ENCODE measurements around the gene PIANP.
"Not testable (repeated sequence)": the region's sequence is repeated elsewhere in the genome, so short reads cannot be mapped to it uniquely, and the experiment has no call there.

The PIANP gene

DNA sequence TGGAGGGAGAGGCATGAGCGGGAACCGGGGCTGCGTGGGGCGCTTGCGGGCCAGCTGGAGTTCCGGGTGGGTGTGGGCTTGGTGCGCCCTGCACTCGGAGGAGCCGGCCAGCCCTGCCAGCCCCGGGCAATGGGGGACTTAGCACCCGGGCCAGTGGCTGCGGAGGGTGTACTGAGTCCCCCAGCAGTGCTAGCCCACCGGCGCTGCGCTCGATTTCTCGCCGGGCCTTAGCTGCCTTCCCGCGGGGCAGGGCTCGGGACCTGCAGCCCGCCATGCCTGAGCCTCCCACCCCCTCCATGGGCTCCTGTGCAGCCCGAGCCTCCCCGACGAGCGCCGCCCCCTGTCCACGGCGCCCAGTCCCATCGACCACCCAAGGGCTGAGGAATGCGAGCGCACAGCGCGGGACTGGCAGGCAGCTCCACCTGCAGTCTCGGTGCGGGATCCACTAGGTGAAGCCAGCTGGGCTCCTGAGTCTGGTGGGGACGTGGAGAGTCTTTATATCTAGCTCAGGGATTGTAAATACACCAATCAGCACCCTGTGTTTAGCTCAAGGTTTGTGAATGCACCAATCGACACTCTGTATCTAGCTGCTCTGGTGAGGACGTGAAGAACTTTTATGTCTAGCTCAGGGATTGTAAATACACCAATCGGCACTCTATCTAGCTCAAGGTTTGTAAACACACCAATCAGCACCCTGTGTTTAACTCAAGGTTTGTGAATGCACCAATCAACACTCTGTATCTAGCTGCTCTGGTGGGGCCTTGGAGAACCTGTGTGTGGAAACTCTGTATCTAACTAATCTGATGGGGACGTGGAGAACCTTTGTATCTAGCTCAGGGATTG lies 15.6 kb upstream of the PIANP start:
- DNase-seq; in situ Hi-C loops (cut with MboI; ENCODE audit: low pct_unique_long_range_greater_than_20kb, low sequenced_read_pairs): not testable (repeated sequence)

DNA sequence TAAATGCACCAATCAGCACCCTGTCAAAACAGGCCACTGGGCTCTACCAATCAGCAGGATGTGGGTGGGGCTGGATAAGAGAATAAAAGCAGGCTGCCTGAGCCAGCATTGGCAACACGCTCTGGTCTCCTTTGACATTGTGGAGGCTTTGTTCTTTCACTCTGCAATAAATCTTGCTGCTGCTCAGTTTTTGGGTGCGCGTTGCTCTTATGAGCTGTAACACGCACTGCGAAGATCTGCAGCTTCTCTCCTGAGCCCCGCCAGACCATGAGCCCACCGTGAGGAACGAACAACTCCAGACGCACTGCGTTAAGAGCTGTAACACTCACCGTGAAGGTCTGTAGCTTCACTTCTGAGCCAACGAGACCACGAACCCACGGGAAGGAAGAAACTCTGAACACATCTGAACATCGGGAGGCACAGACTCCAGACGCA lies 8.4 kb upstream of the PIANP start:
- no peak for DNase-seq
- in situ Hi-C loops (cut with MboI; ENCODE audit: low pct_unique_long_range_greater_than_20kb, low sequenced_read_pairs): no loop called here

DNA sequence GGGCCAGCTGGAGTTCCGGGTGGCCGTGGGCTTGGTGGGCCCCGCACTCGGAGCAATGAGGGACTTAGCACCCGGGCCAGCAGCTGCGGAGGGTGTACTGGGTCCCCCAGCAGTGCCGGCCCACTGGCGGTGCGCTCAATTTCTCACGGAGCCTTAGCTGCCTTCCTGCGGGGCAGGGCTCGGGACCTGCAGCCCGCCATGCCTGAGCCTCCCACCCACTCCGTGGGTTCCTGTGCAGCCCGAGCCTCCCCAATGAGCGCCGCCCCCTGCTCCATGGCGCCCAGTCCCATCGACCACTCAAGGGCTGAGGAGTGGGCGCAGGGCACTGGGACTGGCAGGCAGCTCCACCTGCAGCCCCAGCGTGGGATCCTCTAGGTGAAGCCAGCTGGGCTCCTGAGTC lies 7.7 kb upstream of the PIANP start:
- in situ Hi-C loops (cut with MboI; ENCODE audit: low pct_unique_long_range_greater_than_20kb, low sequenced_read_pairs); DNase-seq: not testable (repeated sequence)

DNA sequence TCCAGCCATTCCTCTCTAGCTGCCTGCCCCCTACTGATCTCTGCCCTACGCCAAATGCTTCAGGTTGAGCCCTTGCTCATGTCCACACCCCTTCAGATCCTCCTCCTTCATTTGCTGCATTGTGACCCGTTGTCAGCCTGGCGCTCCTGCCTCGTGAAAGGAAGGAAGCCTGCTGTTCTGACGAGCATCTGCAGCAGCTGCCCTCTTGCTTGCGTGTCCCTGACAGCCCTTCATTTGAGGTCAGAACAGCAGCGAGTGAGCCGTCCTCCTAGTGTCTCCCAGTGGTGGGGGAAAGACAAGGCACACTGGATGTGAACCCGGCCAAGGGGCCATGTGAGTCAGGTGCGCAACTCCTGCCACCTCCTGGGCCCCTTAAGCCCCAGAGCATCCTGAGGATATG lies 3.0 kb upstream of the PIANP start:
- peak; percentile 53 for DNase-seq
- in situ Hi-C loops (cut with MboI; ENCODE audit: low pct_unique_long_range_greater_than_20kb, low sequenced_read_pairs): no loop called here

DNA sequence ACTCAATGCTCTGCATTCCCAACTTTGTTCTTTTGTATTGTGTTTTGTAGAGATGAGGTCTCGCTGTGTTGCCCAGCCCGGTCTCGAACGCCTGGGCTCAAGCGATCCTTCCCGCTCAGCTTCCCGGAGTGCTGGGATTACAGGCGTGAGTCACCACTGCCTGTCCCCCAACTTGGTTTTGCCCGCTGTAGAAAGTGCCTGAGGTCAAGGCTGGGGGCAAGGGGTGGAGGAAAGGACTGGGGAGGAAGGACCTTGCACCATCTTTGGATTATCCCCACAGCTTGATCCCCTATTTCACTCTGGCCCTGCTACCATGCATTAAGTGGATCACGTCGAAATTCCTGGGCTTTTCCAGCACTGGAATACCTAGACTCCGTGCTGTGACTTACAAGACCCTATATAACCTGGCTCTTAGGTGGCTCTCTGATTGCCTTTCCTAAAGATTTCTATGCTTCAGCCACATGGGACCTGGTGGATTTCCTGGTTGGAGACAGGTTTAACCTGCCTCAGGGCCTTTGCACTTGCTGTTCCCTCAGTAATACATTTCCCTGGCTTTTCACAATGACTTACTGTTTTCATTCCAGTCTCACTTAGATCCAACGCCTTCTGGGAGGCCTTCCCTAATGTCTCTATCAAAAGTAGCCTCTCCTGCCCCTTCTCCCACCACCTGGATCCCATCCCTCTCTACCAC lies 608 bp upstream of the PIANP start:
- in situ Hi-C loops (cut with MboI; ENCODE audit: low pct_unique_long_range_greater_than_20kb, low sequenced_read_pairs): no loop called here
- no peak for DNase-seq

DNA sequence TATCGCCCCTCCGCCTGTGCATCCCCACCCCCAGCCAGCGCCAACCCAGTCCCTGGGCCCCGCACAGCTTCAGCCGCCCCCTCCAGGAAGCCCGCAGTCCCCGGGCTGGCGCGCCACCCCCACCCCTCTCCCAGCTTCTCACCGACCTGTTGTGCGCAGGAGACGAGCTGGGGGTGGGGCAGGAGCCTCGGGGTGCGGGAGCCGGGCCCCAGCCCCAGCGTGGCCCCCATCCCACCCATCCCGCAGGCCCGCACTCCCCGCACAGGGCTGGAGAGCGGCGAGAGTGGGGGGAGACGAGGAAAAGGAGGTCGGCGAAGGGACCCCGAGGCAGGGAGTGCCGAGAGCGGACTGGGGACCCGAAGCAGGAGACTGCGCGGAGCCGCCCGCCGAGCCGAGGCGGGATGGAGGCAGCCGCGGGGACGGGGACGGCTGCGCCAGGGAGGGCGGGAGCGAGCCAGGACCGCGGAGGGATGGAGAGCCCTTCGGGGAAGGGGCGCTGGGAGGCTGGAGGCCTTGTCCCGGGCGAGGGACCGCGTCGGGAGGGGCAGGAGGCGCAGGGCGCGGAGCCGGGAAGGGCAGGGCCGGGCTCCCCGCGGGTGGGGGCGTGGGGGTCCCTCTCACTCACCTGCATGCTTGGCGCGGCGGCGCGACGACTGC lies 498 bp downstream of the PIANP start:
- DNase-seq: no peak
- in situ Hi-C loops (cut with MboI; ENCODE audit: low pct_unique_long_range_greater_than_20kb, low sequenced_read_pairs): no loop called here

DNA sequence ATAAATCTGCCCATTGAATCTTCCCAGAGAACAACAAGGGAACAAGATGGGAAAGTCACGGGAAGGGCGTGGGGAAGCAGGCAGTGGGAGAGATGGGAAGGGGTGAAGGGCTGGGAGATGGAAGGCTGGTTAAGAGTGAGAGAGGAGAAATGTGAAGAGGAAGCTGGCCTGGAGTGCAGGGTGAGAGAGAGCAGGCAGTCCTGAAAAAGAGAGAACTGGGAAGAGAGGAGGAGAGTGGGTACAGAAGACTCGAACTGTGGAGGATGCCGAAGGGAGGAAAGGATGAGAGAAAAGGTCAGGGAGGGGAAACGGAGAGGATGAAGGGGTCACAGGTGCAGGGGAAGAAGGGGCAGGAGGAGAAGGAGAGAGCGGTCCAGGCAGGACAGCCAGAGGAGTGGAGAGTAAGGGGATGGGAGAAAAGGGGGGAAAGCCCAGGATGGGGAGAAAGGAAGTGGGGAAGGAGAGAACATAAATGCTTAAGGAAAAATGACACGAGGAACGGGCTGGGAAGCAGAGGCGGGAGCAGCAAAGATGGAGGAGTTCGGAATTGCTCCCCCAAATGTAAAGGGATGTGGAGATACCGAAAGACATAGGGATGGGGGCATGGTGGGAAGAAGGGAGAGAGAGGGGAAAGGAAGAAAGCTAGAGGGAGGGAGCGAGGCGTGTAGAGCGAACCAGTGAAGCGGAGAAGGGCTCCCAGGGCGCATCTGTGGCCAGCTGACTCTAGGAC lies 1.2 kb downstream of the PIANP start:
- in situ Hi-C loops (cut with MboI; ENCODE audit: low pct_unique_long_range_greater_than_20kb, low sequenced_read_pairs): no loop called here

DNA sequence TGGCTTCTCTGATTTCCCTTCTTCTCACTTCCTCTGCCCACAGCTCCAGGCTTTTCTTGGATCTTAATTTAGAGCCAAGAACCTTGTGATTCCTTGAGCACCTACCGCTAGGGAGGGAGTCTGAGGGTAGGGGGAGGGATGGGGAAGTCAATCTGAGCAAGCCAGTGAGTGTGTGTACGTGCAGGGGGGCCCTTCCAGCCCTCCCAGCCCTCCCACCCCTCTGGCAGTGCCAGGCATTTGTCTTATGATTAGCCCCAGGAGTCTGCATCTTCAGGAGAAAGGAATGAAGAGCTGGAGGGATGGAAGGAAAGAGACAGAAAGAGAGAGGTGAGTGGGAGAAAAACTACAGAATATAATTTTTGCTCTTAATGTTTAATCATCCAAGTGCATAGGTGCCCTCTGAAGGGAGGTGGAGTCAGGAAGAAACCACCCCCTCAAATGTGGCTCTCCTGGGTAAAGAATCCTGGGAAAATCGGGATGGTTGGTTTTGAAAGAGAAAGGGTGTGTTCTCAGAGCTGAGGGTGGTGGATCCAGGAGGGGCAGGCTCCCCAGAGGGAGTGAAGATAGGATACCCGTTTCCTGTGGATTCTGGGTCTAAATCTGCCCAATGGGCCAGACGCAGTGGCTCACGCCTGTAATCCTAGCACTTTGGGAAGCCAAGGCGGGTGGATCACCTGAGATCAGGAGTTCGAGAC lies 2.1 kb downstream of the PIANP start:
- DNase-seq: no peak
- in situ Hi-C loops (cut with MboI; ENCODE audit: low pct_unique_long_range_greater_than_20kb, low sequenced_read_pairs): no loop called here

More for the DNA sequence above, 1.2 kb downstream of the PIANP start:
- no peak for DNase-seq

DNA sequence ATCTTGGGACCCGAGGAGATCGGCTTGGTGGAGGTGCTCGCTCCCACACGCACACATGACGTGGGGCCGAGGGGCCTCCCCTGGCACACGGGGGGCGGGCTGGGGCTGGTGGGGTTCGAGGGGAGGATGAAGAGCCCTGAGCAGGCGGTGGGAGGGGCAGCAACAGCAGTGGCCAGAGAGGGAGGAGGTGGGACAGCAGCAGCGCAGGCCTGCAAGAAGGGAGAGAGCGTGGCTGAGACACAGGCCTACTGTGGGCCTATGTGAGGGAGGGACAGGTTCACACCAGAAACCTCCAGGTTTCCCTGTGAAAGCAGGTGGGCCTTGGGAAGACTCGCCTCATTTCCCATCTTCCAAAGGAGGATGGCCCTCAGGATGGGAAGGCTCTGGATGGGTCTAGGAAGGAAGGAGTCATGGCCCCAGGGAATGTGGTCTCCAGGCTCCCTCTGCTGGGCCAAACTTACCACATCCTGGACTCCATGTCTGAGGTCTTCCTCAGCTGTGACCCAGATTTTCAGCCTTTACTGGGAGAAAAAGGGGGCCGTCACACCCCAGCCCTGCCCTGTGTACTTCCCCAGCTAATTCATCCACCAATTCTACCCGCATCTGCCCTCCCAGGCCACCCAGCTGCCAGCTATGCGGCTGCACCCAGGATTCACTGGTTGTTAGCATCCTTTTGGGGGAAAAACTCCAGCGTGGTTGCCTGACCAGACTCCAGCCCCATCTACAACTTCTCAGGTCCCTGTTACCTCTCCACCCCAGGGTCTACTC lies 2.8 kb downstream of the PIANP start:
- in situ Hi-C loops (cut with MboI; ENCODE audit: low pct_unique_long_range_greater_than_20kb, low sequenced_read_pairs): no loop called here
- peak; percentile 57 for DNase-seq

DNA sequence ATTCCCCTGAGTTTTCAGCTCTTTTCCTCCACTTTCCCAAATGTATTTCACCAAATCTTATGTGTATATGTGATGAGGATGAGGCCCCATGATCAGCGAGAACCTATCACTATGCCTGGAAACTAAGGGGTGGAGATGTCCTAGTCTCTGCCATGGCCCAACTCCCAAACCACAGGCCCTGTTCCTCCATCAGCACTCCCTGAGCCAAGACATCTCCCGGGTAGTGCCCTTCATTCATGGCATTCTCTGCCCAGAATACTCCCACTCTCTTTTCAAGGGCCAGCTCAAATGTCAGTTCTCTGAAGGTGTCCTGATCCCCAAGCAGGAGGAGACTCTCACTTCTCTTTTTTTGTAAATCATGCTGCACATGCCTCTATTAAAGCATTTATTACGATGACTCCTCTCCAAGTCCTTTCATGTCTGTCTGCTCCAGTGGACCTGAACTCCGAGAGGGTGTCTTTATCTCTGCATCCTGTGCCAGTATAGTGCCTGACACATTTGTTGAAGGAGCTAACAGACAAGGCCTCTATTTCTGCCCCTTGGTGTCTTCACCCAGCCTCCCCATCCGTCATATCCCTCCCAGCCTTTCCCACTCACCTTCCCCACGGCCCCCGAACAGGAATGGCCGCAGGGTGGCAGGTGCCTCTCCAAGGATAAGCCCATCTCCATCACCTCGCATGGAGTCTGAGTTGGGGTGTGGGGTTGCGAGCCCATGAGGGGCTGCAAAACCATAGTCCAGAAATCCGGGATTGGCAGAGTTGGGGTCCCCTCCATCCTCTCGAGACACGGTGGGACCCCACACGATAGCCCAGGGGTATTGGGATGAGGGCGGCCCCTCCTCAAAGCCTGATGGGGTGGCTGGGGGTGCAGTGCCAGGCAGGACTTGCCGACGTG lies 3.7 kb downstream of the PIANP start:
- in situ Hi-C loops (cut with MboI; ENCODE audit: low pct_unique_long_range_greater_than_20kb, low sequenced_read_pairs): no loop called here
- DNase-seq: peak; percentile 36

DNA sequence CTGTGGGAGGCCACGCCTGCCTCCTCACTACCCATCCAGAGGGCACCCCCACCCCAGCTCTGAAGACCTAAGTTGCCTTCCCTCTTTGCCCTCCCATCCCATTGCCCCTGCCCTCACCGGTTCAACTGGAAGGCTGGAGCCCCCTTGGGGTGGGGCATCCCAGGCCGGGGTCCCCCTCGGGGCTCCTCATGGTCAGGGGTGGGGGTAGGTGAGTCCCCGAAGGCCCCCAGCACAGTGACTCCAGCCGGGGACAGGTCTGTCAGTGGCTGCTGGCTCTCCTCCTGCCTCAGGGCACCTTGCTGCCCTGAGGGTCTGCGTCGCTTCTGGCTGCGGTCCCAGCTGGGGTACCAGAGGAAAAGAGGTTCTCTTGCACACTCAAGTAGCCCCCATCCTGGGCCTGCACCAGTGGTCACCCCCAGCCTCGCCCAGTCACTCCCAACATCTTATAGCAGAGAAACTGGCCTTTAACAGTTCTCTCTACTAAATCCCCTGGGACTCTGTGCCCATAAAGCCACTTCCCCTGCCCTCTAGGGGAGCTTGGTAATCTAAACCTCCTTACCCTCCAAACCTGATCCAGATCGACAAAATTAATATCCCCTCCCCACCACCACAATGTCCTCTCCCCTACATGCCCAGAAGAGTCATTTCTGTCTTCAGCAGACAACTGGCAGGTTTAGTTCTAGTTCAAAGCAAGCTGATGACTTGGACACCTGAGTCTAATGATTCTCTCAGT lies 5.1 kb downstream of the PIANP start:
- no peak for DNase-seq
- in situ Hi-C loops (cut with MboI; ENCODE audit: low pct_unique_long_range_greater_than_20kb, low sequenced_read_pairs): no loop called here

DNA sequence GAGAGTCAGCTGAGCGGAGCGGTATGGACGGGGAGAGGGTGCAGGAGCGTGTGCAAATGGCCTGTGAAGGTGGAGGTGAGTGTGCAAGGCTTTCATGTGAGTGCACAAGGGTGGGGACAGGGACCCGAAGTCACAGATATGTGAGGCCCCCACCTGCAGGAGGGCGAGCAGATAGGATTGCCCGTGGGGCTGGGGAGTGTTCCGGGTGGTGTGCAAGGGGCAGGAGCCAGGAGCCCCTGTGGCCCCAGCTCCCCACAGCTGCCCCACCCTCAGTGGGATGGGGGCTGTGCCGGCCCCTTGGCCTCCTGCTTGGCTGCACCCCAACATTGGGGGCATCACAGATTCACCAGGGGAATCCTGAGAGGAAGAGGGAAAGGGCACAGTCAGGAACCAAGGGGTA lies 5.9 kb downstream of the PIANP start:
- DNase-seq: no peak
- in situ Hi-C loops (cut with MboI; ENCODE audit: low pct_unique_long_range_greater_than_20kb, low sequenced_read_pairs): no loop called here

DNA sequence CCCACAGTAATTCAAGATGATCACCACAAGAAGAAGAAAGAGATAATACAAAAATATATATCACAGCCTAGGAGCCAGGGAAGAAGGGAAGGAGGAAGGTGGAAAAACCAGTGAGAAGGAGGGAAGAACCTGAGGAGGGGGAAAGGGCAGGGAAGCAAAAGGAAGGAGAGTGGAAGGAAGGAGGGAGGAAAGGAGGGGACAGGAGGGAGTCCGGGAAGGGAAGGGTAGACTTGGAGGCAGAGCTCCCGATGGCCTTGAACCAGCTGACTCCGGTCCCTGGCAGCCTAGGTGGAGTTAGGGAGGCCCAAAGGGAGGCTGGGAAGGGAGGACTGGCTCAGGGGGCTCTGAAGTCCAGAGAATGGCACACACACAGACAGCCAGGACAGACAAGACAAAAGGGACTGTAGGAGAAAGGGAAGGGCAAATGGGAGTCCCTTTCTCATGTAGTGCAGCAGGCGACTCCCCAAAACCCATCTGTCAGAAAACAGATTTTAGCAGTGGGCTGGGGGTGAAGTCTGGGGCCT lies 6.7 kb downstream of the PIANP start:
- DNase-seq: no peak

DNA sequence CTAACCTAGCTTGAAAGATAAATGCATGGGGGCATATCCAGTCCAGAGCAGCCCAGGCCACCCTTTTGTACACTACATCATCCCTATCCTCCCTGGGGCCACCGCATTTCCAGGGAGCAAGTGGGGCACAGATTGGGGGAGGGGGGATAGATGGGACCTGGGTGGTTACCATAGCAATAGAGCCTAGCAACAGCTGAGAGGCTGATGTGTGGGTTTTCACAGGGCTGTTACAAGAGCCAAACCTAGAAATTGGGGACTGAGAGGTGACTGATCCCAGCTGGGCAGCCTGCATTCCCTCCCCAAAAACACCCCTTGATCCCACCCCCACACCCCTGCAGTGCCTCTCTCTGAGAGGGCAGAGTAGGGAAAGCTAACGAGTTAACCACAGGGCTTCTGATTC lies 7.7 kb downstream of the PIANP start:
- in situ Hi-C loops (cut with MboI; ENCODE audit: low pct_unique_long_range_greater_than_20kb, low sequenced_read_pairs): no loop called here
- DNase-seq: no peak

More for the DNA sequence above, 6.7 kb downstream of the PIANP start:
- in situ Hi-C loops (cut with MboI; ENCODE audit: low pct_unique_long_range_greater_than_20kb, low sequenced_read_pairs): no loop called here

DNA sequence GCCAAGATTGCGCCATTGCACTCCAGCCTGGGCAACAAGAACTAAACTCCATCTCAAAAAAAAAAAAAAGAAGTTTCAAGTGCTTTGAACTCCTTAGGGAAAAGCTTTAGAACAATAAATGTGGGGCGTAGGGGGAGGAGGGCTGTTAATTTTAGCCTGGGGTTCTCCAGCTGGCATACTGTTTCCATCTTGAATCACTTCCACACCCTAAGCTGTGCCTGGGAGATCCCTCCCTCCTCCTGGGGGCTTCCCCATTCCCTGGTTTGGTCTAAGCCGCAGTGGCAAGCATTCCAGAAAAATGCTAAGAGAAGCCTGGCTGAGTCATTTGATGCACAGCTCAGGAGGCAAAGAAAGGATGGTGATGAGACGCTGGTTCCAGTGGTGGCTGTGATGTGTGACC lies 9.1 kb downstream of the PIANP start:
- DNase-seq: no peak
- in situ Hi-C loops (cut with MboI; ENCODE audit: low pct_unique_long_range_greater_than_20kb, low sequenced_read_pairs): no loop called here

Data from KBM-7 (cell line).